HG03565 (cell line): ENCODE data around the gene RBPMS2.
A peak's percentile ranks its signal among the peaks of the same experiment; 100 is the strongest.

ENCODE experiments used
- ATAC-seq: cut with Tn5 transposase; IDR thresholded peaks from one replicate; pipeline ENCODE4 v1.9.1; 2021; ENCODE audit warnings: mild to moderate bottlenecking, moderate library complexity; ENCODE audit not compliant: unreplicated experiment

The RBPMS2 gene

DNA sequence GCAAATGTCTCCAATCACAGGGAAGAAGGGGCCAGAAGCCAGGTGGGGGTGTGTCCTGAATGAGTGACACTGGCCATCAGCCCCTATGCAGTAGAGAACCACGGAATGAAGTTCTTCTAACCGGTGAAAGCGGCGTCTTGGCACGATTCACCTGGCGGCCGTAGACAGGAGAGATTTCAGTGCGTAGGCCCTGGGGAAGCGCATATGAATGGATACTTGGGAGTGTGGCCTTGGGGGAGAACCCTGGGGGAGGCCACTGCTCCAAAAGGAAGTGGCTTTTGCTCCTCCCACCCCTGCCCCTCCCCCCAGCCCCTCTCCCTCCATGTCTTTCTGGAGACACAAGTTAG, 43.6 kb downstream of the RBPMS2 start:
- no peak for ATAC-seq

DNA sequence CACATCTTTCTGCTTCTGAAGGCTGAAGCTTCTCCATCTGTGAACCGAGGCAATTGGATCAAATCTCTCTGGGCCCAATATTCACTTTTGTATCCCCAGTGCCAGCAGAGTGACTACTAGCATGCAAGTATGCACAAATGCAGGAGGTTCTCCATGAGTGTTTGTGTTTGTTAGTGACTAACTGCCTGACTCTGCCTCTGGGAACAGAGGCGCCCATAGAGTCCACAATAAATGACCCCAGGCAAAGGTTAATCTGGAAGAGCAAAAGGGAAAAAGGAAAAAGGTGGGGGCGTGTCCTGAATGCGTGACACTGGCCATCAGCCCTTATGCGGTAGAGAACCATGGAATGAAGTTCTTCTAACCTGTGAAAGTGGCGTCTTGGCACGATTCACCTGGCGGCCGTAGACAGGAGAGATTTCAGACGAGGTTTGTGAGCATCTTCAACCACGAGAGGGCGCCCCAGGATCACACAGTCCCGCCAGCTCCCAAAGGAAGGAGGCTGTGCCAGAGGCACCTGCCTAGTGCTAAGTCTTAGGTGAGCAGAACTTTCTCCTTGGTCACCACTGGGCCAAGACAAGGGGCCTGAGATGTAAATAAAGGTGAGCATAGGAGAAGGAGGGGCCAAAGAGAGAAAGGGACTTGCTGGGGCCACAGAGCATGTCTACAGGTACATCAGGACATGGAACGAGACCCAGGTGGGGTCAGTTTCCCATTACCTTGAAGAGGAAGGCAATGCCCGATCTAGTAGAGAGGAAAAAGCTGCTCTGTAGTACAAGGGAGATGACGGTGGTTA, 44.2 kb downstream of the RBPMS2 start:
- no peak for ATAC-seq

DNA sequence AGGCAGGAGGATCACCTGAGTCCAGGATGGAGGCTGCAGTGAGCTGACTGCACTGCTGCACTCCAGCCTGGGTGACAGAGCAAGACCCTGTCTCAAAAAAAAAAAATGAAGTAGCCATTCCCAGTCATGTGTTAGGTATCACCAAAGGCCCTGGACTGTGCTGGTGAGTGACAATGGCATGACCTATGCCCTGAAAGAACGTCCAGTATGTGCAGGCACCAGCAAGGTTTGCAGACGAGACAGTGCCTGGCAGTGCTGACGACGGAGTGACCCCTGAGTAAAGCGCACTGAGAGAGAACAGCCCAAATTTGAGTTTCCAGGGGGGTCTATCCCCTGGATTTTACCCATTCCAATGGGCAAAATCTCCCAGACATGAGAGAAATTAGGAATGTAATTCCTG, 45.2 kb downstream of the RBPMS2 start:
- no peak for ATAC-seq

DNA sequence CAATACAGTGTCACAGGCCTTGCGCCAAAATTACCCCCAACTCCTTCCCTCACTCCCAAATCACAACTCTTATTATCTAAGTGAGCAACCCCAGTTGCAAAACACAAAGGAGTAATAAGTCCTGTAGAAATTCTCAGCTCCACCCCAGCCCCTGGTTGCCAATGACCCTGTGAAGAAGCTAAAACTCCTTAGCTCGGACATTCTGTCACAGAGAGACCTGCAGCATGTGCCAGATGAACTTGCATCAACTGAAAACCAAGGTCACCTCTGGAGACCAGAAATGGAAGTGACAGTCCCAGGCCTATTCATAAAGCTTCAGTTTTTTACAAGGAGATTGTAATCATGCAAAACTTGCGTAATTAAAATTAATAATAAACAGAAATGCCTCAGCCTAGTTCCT, 55.2 kb downstream of the RBPMS2 start:
- no peak for ATAC-seq

DNA sequence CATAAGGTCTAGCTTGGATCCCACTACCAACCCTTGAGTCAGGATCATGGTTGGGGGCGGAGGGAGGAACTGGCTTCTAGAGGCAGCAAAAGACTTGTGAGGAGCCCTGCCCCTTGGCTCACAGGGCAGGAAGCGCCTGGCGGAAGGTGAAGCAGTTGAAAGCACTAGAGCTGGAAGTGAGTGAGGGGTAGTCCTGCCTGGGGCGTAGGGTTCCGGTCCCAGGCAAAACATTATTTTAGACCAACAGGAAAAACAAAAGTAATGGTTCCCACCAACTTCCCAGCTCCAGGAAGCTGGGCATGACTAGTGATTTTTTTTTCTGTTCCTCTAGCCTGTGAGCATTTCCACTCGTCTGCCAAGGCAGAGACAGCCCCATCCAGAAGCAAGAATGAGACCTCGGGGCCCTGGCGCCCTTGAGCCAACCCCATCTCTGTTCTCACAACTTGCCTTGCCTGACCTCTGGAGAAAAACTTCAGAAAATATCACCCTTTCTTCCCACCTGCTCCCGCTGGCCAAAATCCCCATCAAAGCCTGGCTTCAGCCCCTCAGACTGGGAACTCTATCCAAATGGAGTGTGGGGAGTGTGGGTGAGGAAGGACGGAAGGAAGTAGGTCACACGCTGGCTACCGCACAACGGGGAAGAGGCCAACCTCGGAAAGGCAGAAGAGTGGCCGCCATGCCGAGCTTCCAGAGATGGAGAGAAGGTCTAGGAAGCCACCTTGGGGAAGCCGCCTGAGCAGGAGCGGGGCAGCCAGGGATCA, 57.5 kb downstream of the RBPMS2 start:
- no peak for ATAC-seq

DNA sequence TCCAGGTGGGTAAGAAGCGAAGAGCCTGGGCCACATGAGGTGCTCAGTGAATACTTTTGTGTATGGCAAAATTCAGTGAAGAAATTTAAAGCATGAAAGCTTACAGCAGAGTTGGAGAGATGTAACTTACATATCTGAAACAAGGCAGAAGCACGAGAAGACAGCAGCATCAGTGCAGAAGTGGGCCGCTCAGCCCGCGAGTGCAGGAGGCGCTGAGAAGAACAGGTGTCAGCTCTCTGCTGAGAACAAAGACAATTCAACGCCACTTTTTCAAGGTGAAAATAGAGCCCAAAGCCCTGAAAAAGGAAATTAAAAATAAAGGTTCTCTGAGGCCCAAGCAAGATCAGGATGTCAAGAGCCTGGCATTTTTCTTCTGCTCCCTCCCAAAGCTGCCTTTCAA, 58.3 kb downstream of the RBPMS2 start:
- no peak for ATAC-seq

DNA sequence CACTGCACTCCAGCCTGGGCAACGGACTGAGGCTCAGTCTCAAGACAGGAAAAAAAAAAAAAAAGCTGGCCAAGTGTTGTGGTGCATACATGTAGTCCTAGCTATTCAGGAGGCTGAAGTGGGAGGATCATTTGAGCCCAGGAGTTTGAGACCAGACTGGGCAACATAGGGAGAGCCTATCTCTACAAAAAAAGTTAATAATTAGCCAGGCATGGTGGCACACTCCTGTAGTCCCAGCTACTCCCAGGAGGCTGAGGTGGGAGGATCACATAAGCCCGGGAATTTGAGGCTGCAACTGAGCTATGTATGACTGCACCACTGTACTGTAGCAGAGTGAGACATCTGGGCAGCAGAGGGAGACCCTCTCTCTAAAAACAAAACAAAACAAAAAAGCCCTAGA, 58.9 kb downstream of the RBPMS2 start:
- ATAC-seq = no peak

DNA sequence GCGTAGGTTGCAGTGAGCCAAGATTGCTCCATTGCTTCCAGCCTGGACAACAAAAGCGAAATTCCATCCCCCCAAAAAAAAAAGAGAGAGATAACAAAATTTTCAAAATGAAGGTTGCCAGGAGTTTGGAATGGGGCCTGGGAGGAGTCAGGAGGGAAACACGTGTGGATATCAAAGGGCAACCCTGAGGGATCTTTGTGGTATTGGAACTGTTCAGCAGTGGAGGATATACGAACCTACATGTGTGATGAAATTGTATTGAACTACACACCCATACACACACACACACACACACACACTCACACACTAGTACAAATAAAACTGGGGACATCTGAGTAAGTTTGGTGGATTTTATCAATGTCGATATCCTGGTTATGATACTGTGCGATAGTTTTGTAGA, 61.8 kb downstream of the RBPMS2 start:
- ATAC-seq = no peak

DNA sequence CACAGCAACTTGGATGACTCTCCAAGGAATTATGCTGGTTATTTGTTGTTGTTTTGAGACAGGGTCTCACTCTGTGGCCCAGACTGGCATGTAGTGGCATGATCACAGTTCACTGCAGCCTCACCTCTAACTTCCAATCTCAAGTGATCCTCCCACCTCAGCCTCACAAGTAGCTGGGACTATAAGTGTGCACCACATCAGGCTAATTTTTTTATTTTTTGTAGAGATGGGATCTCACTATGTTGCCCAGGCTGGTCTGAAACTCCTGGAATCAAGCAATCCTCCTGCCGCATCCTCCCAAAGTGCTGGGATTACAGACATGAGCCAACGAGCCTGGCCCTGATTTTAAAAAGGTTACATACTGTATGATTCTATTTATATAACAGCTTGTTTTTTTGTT, 63.0 kb downstream of the RBPMS2 start:
- ATAC-seq = no peak

DNA sequence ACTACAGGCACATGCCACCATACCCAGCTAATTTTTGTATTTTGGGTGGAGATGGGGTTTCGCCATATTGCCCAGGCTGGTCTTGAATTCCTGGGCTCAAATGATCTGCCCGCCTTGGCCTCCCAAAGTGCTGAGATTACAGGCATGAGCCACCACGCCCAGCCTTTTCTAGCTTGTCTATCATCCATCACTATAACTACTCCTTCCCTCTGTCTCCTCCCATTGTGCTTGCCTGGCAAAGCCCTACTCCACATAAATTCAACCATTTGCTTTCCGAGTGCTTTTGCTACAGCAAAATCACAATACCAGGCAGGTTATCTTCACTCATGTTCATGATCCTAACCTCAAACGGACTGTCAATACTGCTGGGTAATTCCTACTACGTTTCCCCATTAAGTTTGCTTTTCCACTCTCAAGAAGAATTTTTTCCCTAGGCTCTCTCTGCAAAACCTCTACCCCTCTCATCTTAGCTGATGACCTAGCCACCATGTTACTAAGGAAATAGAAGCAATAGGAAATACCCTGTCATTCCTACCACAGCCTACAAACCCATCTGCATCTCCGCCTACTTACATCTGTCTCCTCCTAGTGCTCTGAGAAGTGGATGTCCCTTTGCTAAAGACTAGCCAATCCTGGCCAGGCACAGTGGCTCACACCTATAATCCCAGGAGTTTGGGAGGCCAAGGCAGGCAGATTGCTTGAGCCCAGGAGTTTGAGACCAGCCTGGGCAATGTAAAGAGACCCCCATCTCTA, 64.5 kb downstream of the RBPMS2 start:
- ATAC-seq = no peak

DNA sequence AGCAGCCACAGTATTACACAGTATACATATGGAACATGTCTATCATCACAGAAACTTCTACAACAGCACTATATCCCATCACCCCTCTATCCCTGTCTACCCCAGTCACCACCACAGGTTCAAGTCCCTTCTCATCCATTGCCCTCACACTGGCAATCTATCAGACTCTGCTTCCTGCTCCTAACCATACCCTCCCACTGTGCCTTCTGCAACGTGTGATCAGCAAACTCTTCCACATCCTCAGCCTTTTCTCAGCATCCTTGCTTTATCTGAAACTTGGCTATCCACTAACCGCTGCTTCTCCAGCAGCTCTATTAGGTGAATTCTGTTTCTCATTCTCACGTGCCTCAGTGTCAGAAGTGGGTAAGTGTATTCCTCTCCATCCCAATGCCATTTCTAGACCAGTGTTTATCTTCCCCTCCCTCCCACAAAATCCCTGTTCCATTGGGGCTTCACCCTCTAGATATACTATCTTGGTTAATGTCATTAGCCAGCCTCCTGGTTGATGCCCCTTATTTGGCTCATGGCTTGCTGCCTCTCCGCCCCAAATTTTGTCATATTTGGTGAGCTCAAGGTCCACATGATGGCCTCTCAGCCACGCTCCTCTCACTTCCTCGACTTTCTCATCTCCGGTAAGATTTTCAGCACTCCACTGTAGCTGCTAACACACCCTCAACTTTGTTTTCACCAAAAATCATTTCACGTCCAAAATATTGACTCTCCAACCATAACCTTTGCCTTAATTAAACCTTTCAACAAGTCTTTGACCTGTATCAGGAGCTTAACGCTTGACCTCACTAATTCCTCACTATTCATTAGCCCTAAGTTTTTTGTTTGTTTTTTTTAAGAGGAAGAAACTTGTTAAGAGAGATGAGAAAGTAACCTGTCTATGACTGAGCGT, 69.1 kb downstream of the RBPMS2 start:
- ATAC-seq = no peak

DNA sequence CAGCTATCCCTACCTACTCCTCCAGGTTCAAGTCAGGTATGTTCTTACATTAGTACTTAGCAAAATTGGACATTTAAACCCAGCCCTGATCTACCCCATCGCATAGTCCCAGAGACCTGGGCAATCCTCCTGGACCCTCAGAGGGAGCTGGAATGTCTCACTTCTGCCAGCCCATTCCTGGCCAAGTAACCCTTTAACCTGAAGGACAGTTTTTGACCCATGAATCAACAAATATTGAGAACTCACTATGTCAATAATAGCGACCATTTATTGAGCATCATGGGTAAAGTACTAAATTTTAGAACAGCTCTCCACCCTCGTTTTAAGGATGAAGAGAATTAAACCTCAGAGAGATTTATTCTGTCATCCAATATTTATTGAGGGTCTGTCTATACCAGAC, 70.4 kb downstream of the RBPMS2 start:
- no peak for ATAC-seq

DNA sequence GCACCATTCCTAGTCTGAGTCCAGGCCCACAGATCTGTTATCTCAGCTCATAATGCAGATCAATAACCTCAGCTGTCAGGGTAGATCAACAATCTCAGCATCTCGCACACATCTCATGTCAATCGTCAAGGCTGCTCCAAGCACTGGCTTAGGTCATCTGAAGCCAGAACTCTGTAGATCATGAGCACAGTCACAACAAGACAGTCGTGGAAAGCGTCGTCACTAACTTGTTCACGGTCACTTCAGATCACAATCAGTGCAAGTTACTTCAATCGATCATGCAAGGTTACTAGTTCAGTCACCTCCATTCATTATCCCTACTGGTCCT, 71.8 kb downstream of the RBPMS2 start:
- ATAC-seq = no peak

DNA sequence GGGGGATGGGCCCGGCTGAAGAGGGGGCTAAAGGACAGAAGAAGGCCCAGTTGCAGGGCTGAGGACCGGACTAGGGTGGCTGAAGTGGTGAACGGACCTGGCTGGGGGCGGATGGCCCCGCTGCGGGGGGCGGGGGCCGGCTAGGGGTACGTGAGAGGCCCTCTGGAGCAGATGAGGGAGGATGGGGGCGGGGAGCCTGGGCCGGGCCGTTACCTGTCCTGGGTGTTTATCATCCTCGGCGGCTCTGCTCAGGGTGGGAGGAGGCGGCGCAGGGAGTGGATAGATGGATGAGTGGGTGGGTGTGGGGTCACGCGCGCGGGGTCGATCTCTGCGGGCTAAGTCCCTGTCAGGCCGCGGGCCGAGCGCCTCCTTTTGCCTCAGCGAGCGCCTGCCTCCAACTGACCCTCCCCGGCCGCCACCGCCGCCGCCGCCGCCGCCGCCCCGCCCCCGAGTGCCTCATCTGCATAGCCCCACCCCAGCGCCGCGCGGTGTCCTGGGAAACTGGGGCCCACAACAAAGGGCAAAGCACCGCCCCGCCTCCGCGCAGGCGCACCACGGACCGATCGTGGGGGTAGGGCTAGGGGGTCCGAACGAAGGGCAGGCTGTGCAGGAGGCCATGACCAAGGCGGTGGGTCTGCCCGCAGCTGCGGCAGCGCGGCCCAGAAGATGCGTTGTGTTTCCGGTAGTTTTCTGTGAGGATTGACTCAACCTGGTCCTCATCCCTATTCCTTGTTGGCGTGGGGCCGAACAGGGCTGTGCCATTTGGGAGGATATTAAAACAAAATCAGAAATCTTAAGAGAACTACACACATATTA, 72.4 kb downstream of the RBPMS2 start:
- peak; percentile 68 for ATAC-seq

DNA sequence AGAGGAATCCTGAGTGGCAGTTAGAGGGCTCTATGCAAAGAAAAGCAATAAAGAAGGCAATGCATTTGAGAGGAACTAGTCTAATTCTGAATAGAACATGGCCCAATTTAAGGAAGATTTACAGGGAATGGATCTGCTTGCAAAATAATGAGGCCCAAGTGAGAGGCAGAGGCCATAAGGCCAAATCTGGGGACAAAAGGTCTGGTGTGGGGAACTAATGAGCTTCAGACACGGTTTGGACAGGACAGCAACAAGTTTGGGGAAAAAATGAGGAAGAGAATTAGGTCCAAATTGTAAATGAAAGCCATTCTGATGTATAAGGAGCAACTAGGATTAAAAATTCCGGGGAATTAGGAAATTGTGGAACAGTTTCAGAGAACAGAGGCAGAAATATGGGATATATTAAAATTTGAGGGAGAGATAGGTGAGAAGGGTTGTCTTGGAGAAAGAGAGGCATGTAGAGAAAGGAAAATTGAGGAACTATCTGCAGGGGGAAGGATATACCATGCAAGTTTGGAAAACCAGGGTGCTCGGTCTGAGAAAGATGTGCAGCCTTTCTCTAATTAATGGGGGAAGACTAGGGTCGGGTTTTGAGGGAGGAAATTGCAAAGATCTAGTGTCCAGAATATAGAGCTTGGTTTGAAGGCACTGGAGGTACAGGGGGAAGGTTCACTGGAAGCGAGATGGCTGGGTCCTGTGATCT, 73.8 kb downstream of the RBPMS2 start:
- ATAC-seq = no peak

DNA sequence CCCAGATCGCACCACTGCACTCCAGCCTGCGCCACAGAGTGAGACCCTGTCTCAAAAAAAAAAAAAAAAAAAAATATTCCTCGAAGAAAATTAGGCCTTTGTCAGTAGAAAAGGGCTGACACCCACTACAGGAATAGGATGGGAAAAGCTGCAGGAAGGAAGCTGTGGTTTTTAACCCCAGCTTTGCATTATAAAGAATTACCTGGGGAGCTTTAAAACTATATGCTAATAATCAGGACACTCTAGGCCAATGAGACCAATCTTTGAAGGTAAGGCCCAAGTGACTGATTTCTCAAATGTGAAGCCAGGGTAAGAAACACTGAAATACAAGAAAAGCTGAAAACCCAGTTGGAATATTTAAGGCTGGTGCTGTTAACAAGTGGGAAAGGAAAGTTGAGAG, 74.3 kb downstream of the RBPMS2 start:
- no peak for ATAC-seq

DNA sequence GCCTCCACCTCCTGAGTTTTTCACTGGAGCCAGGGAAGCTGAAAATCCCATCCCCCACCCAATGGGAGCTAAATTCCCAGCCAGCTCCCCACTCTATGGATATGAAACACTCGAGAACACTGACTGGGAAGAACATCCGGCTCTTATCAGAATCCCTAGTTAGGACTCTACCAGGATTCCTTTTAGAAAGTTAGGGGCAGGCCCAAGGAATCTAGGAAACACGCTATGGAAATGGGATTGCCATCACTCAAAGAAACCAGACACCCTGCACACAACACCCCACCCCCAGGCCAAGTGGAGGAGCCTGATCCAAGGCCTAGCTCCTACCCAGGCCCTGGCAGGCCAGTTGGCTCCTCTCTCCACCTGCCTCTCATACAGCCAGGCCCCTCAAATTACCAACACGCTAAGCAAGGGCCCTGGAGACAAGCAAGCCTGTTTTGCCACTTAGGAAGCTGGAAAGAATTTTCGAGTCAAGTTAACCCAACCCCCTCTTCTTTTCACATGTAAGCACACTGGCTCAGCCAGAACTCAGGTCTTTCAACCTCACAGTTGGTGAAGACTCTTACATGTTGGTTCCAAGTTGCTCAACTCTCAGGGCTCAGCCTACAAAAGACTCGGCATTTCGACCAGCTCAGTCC, 75.5 kb downstream of the RBPMS2 start:
- ATAC-seq = no peak

DNA sequence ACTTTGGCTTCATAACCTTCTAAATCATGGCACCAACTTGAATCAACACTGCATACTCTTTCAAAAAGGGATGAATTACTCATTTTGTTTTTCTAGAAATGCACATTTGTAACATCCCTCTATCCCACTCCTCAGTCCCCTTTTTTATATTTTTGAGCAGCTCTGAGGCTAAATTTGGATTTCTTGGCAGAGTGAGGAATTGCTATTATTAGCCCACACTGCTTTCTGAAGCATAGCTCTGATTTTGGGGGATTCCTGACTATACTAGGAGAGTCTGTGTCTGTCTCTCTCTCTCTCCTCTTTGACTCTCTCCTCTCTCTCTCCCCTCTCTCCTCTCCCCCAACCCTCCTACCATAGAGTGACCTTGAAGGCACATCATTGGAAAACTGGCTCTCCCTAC, 76.6 kb downstream of the RBPMS2 start:
- ATAC-seq = no peak

DNA sequence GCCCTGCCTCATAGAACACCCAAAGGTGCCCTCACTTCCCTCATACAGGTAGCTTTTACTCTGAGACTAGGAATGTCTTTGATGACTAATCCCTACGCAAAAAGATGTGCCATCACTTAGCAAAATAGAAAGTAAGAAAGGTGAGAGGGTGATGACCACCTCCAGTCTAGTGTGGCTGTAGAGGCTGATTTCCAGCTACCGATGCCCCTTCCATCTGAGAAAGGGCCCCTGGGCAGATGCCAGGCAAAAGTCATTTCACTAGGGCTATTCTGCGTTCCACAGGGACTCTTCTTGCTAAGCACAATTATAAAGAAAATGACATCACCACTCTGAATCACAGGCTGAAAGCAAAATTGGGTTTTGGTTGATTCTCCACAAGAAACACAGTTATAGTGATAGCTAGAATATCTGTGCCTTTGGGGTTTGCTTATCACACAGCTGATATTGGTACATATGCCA, 77.4 kb downstream of the RBPMS2 start:
- ATAC-seq = no peak
